ENCODE data around the gene G2E3.
"Not testable (repeated sequence)": the region's sequence is repeated elsewhere in the genome, so short reads cannot be mapped to it uniquely, and the experiment has no call there.

G2E3 gene

DNA sequence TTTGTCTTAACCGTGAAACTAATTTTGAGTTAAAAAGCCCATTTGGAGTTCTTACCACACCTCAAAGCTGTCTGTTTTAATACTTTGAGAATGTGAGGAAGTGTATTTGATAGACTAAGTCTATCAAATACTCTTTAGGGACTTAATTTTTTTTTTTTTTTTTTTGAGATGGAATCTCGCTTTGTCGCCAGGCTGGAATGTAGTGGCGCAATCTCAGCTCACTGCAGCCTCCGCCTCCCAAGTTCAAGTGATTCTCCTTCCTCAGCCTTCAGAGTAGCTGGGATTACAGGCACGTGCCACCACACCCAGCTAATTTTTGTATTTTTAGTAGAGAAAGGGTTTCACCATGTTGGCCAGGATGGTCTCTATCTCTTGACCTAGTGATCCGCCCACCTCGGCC is 70.5 kb downstream of the G2E3 start:
- H3K9ac ChIP-seq (ENCODE audit: low read depth, low read length); H3K27me3 ChIP-seq (ENCODE audit: insufficient read depth, low read length); H3K9me3 ChIP-seq (ENCODE audit: insufficient read depth, low read depth, low read length); H3K27ac ChIP-seq (ENCODE audit: low read depth, low read length); H3K4me1 ChIP-seq (ENCODE audit: insufficient read depth, low read length); H3K4me3 ChIP-seq (ENCODE audit: low read length): not testable (repeated sequence)
- 89% methylated on average over 8 of the region's 8 CpGs for WGBS
- H3K36me3 ChIP-seq (ENCODE audit: insufficient read depth, low read length), result peaks cover 59% of the 10 kb centered on the region

DNA sequence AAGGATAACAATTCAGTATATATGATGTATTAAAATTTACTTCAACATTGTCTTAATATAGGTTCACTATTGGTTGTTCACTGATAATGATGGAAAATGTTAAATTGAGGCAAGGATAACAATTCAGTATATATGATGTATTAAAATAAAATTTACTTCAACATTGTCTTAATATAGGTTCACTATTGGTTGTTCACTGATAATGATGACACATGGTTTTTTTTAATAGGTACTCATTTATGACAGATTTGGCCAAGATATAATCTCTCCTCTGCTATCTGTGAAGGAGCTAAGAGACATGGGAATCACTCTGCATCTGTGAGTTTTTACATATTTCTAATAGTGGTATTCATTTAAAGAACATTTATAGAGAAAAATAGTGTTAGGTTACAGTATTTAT is 71.3 kb downstream of the G2E3 start:
- Histone ChIP-seq H3K36me3 (ENCODE audit: insufficient read depth, low read length) (peaks cover 61% of the 10 kb centered on the region), H3K9ac (ENCODE audit: low read depth, low read length) (no peak overlapping the region), H3K27me3 (ENCODE audit: insufficient read depth, low read length) (no peaks in the 10 kb centered on the region), H3K4me3 (ENCODE audit: low read length) (no peak overlapping the region), H3K27ac (ENCODE audit: low read depth, low read length) (no peak overlapping the region), H3K9me3 (ENCODE audit: insufficient read depth, low read depth, low read length) (no peaks in the 10 kb centered on the region), H3K4me1 (ENCODE audit: insufficient read depth, low read length) (peaks cover 6% of the 10 kb centered on the region; the same call in 1 of the 2 replicates)

DNA sequence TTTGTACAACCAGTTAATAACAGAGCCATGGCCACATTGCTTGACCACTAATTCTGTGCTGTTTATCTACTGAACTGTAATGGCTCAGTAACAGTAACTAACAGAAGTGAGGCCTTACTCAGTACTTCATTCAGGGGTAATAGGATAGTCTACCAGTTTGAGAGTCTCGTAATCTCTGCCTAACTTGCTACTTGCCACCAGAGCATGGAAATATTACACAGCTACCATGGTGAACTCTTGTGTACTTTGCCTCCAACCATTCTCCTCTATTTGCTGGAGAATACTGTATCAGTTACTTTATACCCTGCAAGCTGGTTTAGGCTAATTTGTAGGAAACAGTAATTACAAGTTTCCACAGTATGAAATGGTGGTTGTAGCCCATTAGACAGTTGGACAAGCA is 73.8 kb downstream of the G2E3 start:
- Histone ChIP-seq H3K4me1 (ENCODE audit: insufficient read depth, low read length) (peaks cover 3% of the 10 kb centered on the region; the same call in 1 of the 2 replicates), H3K36me3 (ENCODE audit: insufficient read depth, low read length) (peaks cover 81% of the 10 kb centered on the region), H3K27me3 (ENCODE audit: insufficient read depth, low read length) (no peaks in the 10 kb centered on the region), H3K9ac (ENCODE audit: low read depth, low read length) (no peak overlapping the region), H3K4me3 (ENCODE audit: low read length) (no peak overlapping the region), H3K9me3 (ENCODE audit: insufficient read depth, low read depth, low read length) (no peaks in the 10 kb centered on the region), H3K27ac (ENCODE audit: low read depth, low read length) (no peak overlapping the region)
- 100% methylated on average over 1 of the region's 1 CpG for WGBS

DNA sequence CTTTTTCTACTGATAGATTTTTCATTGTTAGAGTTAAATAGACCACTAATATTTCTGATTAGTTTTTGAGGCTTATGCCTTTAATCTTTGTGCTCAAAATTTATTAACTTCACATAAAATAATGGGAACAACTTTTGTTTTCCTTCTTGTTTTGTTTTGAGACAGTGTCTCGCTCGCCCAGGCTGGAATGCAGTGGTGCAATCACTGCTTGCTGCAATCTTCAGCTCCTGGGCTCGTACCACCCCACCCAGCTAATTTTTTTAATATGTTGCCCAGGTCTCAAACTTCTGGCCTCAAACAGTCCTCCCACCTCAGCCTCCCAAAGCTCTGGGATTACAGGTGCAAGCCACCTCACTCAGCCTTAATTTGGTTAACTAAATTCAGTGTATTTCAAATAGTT is 80.0 kb downstream of the G2E3 start:
- no peak overlapping the region for H3K4me3 ChIP-seq (ENCODE audit: low read length)
- H3K4me1 ChIP-seq (ENCODE audit: insufficient read depth, low read length), result no peaks in the 10 kb centered on the region
- no peaks in the 10 kb centered on the region for H3K27me3 ChIP-seq (ENCODE audit: insufficient read depth, low read length)
- WGBS, result 90% methylated on average over 3 of the region's 3 CpGs
- H3K36me3 ChIP-seq (ENCODE audit: insufficient read depth, low read length), result peaks cover 99% of the 10 kb centered on the region
- H3K9ac ChIP-seq (ENCODE audit: low read depth, low read length), result no peak overlapping the region
- H3K27ac ChIP-seq (ENCODE audit: low read depth, low read length), result no peak overlapping the region
- peaks cover 10% of the 10 kb centered on the region for H3K9me3 ChIP-seq (ENCODE audit: insufficient read depth, low read depth, low read length)

DNA sequence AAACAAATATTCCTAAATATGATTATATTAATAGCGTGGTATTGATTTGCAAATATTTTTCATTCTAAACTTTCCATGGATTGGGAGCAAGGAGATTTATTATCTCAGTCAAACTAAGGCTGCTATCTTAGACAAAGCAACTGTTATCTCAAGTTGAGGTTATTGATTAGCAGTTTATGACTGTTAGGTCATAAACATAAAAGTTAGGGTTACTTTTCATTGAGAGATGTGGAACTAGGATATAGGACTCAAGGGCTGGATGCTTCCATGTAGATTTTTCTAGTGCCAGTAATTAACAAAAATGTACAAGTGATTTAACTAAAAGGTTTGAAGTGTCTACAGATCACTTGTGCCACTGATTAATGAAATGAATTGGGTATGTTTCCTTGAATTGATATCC is 82.2 kb downstream of the G2E3 start:
- no peaks in the 10 kb centered on the region for H3K4me1 ChIP-seq (ENCODE audit: insufficient read depth, low read length)
- H3K27me3 ChIP-seq (ENCODE audit: insufficient read depth, low read length), result no peaks in the 10 kb centered on the region
- H3K36me3 ChIP-seq (ENCODE audit: insufficient read depth, low read length), result peaks cover 97% of the 10 kb centered on the region
- H3K9ac ChIP-seq (ENCODE audit: low read depth, low read length), result no peak overlapping the region
- no CpG with 5 or more reads among the region's 1 CpG for WGBS
- no peak overlapping the region for H3K4me3 ChIP-seq (ENCODE audit: low read length)
- H3K27ac ChIP-seq (ENCODE audit: low read depth, low read length), result no peak overlapping the region
- H3K9me3 ChIP-seq (ENCODE audit: insufficient read depth, low read depth, low read length), result peaks cover 26% of the 10 kb centered on the region

DNA sequence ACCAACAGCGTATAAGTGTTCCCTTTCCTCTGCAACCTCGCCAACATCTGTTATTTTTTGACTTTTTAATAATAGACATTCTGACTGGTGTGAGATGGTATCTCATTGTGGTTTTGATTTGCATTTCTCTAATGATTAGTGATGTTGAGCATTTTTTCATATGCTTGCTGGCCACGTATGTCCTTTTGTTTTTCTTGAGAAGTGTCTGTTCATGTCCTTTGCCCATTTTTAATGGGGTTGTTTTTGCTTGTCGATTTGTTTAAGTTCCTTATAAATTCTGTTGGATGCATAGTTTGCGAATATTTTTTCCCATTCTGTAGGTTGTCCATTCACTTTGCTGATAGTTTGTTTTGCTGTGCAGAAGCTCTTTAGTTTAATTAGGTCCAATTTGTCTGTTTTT is 85.5 kb downstream of the G2E3 start:
- peaks cover 26% of the 10 kb centered on the region for H3K9me3 ChIP-seq (ENCODE audit: insufficient read depth, low read depth, low read length)
- not testable (repeated sequence) for H3K9ac ChIP-seq (ENCODE audit: low read depth, low read length); H3K4me1 ChIP-seq (ENCODE audit: insufficient read depth, low read length); H3K27ac ChIP-seq (ENCODE audit: low read depth, low read length); H3K4me3 ChIP-seq (ENCODE audit: low read length); H3K27me3 ChIP-seq (ENCODE audit: insufficient read depth, low read length)
- H3K36me3 ChIP-seq (ENCODE audit: insufficient read depth, low read length), result peaks cover 87% of the 10 kb centered on the region
- WGBS, result 97% methylated on average over 3 of the region's 5 CpGs

DNA sequence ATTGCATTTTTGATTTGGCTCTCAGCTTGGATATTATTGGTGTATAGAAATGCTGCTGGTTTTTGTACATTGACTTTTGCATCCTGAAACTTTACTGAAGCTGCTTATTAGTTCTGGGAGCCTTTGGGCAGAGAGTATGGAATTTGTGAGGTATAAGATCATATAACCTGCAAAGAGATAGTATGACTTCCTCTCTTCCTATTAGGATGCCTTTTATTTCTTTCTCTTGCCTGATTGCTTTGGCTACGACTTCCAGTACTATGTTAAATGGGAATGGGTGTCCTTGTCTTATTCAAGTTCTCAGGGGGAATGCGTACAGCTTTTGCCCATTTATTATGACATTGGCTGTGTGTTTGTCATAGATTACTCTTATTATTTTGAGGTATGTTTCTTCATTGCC is 86.6 kb downstream of the G2E3 start:
- WGBS, result 99% methylated on average over 2 of the region's 2 CpGs
- no peaks in the 10 kb centered on the region for H3K27me3 ChIP-seq (ENCODE audit: insufficient read depth, low read length)

DNA sequence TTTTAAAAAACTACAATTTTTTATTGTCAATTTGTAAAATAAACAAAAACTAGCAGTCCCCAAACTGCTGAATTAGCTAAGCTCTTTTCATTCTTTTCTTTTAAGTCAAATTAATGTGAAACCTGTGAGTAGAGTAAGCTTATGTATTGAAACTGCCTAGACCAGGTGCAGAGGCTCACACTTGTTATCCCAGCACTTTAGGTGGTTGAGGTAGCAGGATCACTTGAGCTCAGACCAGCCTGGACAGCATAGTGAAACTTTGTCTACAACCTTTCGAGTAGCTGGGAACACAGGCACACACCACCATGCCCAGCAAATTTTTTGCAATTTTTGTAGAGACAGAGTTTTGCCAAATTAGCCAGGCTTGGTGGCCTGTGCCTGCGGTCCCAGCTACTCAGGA is 89.5 kb downstream of the G2E3 start:
- no peak overlapping the region for H3K4me3 ChIP-seq (ENCODE audit: low read length)
- H3K27ac ChIP-seq (ENCODE audit: low read depth, low read length), result no peak overlapping the region
- peaks cover 21% of the 10 kb centered on the region for H3K9me3 ChIP-seq (ENCODE audit: insufficient read depth, low read depth, low read length)
- no peaks in the 10 kb centered on the region for H3K27me3 ChIP-seq (ENCODE audit: insufficient read depth, low read length)
- H3K9ac ChIP-seq (ENCODE audit: low read depth, low read length), result no peak overlapping the region
- 96% methylated on average over 2 of the region's 2 CpGs for WGBS
- H3K4me1 ChIP-seq (ENCODE audit: insufficient read depth, low read length), result no peaks in the 10 kb centered on the region
- H3K36me3 ChIP-seq (ENCODE audit: insufficient read depth, low read length), result peaks cover 88% of the 10 kb centered on the region

More for the DNA sequence above, 86.6 kb downstream of the G2E3 start:
- Histone ChIP-seq H3K9ac (ENCODE audit: low read depth, low read length) (no peak overlapping the region), H3K36me3 (ENCODE audit: insufficient read depth, low read length) (peaks cover 87% of the 10 kb centered on the region), H3K9me3 (ENCODE audit: insufficient read depth, low read depth, low read length) (peaks cover 26% of the 10 kb centered on the region), H3K27ac (ENCODE audit: low read depth, low read length) (no peak overlapping the region), H3K4me3 (ENCODE audit: low read length) (no peak overlapping the region), H3K4me1 (ENCODE audit: insufficient read depth, low read length) (no peaks in the 10 kb centered on the region)

DNA sequence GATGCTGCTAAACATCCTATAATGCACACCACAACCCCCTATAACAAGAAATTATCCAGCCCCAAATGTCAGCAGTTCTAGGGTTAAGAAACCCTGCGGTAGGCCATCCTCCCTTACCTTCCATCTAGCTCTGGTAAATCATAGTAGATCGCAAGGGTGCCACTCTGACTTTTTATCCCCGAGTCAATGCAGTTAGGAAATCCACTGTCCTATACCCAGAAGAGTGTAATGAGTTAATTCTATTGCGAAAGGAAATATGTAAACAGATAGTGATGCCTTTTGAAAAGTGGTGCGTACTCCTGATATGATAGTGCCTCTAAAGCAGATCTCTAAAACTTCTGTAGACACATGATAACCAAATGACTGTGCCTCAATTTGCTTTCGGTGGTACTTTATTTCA is 93.0 kb downstream of the G2E3 start:
- no peaks in the 10 kb centered on the region for H3K27me3 ChIP-seq (ENCODE audit: insufficient read depth, low read length)
- H3K4me3 ChIP-seq (ENCODE audit: low read length), result no peak overlapping the region
- no peak overlapping the region for H3K9ac ChIP-seq (ENCODE audit: low read depth, low read length)
- H3K36me3 ChIP-seq (ENCODE audit: insufficient read depth, low read length), result peaks cover 90% of the 10 kb centered on the region
- 91% methylated on average over 5 of the region's 6 CpGs for WGBS
- H3K4me1 ChIP-seq (ENCODE audit: insufficient read depth, low read length), result no peaks in the 10 kb centered on the region
- no peak overlapping the region for H3K27ac ChIP-seq (ENCODE audit: low read depth, low read length)
- H3K9me3 ChIP-seq (ENCODE audit: insufficient read depth, low read depth, low read length), result no peaks in the 10 kb centered on the region

DNA sequence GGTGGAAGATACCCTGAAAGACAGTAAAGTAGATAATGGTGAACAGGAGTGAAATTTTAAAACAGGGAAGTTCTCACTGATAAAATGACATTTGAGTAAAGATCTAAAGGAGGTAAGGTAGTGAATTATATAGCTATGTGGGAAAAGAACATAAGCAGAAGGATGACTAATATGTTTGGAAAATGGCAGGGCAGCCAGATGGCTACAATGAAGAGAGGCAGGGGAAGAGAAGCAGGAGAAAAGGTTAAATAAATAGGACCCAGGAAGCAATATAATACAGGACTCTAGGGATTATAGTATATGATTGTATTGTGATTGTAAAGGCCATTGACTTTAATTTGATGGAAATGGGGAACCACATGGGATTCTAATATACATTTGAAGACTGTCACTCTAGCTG is 96.2 kb downstream of the G2E3 start:
- H3K9me3 ChIP-seq (ENCODE audit: insufficient read depth, low read depth, low read length), result no peaks in the 10 kb centered on the region
- no peaks in the 10 kb centered on the region for H3K4me1 ChIP-seq (ENCODE audit: insufficient read depth, low read length)
- no peak overlapping the region for H3K9ac ChIP-seq (ENCODE audit: low read depth, low read length)
- no peaks in the 10 kb centered on the region for H3K27me3 ChIP-seq (ENCODE audit: insufficient read depth, low read length)
- H3K36me3 ChIP-seq (ENCODE audit: insufficient read depth, low read length), result peaks cover 93% of the 10 kb centered on the region
- no peak overlapping the region for H3K27ac ChIP-seq (ENCODE audit: low read depth, low read length)
- no peak overlapping the region for H3K4me3 ChIP-seq (ENCODE audit: low read length)

DNA sequence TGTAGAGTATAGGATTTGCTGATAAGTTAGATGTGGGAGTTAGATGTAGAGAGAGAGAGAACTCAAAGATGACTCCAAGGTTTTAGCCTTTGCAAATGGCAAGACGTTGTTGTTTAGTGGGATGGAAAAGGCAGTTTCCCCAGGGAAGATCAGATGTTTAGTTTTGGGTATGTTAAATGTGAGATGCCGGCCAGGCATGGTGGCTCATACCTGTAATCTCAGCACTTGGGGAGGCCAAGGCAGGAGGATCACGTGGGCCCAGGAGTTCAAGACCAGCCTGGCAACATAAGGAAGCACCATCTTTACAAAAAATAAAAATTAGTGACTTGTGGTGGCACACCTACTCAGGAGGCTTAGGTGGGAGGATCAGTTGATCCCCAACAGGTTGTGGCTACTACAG is 96.7 kb downstream of the G2E3 start:
- no peak overlapping the region for H3K4me3 ChIP-seq (ENCODE audit: low read length)
- no peaks in the 10 kb centered on the region for H3K27me3 ChIP-seq (ENCODE audit: insufficient read depth, low read length)
- peaks cover 93% of the 10 kb centered on the region for H3K36me3 ChIP-seq (ENCODE audit: insufficient read depth, low read length)
- H3K9ac ChIP-seq (ENCODE audit: low read depth, low read length), result no peak overlapping the region
- H3K4me1 ChIP-seq (ENCODE audit: insufficient read depth, low read length), result no peaks in the 10 kb centered on the region
- no peak overlapping the region for H3K27ac ChIP-seq (ENCODE audit: low read depth, low read length)
- no peaks in the 10 kb centered on the region for H3K9me3 ChIP-seq (ENCODE audit: insufficient read depth, low read depth, low read length)
- WGBS, result 94% methylated on average over 3 of the region's 3 CpGs

DNA sequence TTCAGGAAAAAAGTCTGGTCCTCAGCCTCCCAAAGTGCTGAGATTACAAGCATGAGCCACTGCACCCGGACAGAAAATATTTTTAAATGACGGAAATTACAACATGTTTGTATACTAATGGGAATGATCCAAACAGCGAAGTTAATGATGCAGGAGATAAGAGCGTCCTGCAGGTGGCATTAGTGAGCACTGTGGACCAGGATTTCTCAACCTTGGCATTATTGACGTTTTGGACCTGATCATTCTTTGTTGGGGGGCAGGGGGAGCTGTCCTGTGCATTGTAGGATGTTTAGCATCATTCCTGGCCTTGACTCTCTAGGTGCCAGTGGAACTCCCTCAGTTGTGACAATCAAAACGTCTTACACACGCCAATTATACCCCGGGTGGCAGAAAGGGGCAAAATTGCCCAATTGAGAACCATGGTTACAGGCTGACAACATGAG is 97.3 kb downstream of the G2E3 start:
- Histone ChIP-seq H3K4me1 (ENCODE audit: insufficient read depth, low read length) (no peaks in the 10 kb centered on the region), H3K9ac (ENCODE audit: low read depth, low read length) (no peak overlapping the region), H3K9me3 (ENCODE audit: insufficient read depth, low read depth, low read length) (no peaks in the 10 kb centered on the region), H3K36me3 (ENCODE audit: insufficient read depth, low read length) (peaks cover 93% of the 10 kb centered on the region), H3K27me3 (ENCODE audit: insufficient read depth, low read length) (no peaks in the 10 kb centered on the region), H3K27ac (ENCODE audit: low read depth, low read length) (no peak overlapping the region), H3K4me3 (ENCODE audit: low read length) (no peak overlapping the region)
- WGBS, result 68% methylated on average over 8 of the region's 8 CpGs

Data from HUES64 (cell line).